T-helper 1 cell treated with Interleukin-12 subunit alpha and Interleukin-12 subunit beta and Interleukin-4 antibody, amounts not matched to agents 30 μg/mL and 1 μg/mL, for 36 hours (primary cell): Measurements from ENCODE around the gene NOS3.

Experiments used
- H3K27ac Mint-ChIP-seq: one replicate; pipeline ENCODE4 v1.8.0; 2021; ENCODE audit warnings: mild to moderate bottlenecking, mixed read lengths
- H3K27me3 Mint-ChIP-seq: one replicate; pipeline ENCODE4 v1.8.0; 2021; ENCODE audit warnings: low read depth, mixed read lengths
- H3K36me3 Mint-ChIP-seq: one replicate; pipeline ENCODE4 v1.8.0; 2021; ENCODE audit warnings: low read depth, mixed read lengths
- H3K4me1 Mint-ChIP-seq: one replicate; pipeline ENCODE4 v1.8.0; 2021; ENCODE audit warnings: low read depth, mixed read lengths
- H3K4me3 Mint-ChIP-seq: one replicate; pipeline ENCODE4 v1.8.0; 2021; ENCODE audit warnings: mild to moderate bottlenecking, moderate library complexity, mixed read lengths
- H3K9me3 Mint-ChIP-seq: one replicate; pipeline ENCODE4 v1.8.0; 2021; ENCODE audit warnings: mixed read lengths

Gene NOS3

GRCh38 chr7:150967349-150967748 lies 23.5 kb upstream of the NOS3 start:
- Mint-ChIP-seq H3K36me3 (no peaks in the 10 kb centered on the region), H3K4me3 (no peak overlapping the region), H3K9me3 (no peaks in the 10 kb centered on the region), H3K27ac (no peak overlapping the region), H3K4me1 (peaks cover 2% of the 10 kb centered on the region), H3K27me3 (peaks cover 17% of the 10 kb centered on the region)

DNA sequence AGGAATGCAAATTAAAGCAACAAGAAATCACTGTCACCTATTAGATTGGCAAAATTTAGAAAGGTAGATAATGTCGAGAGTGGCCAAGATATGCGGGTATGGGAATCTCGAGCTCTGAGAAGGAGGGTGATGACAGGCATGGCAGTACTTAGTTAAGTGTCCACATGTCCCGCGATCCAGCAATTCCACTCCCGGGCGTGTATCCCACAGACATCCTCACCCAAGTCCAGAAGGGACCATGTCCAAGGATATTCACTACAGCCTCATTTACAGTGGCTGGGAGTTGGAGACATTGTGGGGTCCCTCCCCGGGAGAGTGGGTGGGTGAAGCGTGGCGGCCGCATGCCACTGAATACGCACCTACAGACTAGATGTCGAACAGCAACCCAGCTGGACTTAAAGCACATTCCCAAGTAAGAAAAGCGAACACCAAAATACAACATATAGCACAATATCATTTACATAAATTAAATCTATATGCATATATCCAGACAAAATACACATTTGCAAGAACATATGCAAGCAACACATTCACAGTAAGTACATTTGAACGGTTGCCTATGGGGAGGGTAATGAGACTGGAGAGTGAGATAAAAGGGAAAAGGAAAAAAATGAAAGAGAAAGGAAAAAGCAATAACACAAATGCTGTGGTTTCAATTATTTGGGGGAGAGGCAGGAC lies 22.6 kb upstream of the NOS3 start:
- no peak overlapping the region for H3K27ac Mint-ChIP-seq
- H3K4me1 Mint-ChIP-seq: peaks cover 3% of the 10 kb centered on the region
- H3K4me3 Mint-ChIP-seq: no peak overlapping the region
- no peaks in the 10 kb centered on the region for H3K36me3 Mint-ChIP-seq
- H3K9me3 Mint-ChIP-seq: no peaks in the 10 kb centered on the region
- peaks cover 13% of the 10 kb centered on the region for H3K27me3 Mint-ChIP-seq

- Mint-ChIP-seq H3K9me3 (no peaks in the 10 kb centered on the region), H3K4me3 (no peak overlapping the region), H3K36me3 (no peaks in the 10 kb centered on the region), H3K27me3 (peaks cover 13% of the 10 kb centered on the region), H3K4me1 (peaks cover 5% of the 10 kb centered on the region), H3K27ac (no peak overlapping the region)
These were observed 22.0 kb upstream of the NOS3 start for GRCh38 chr7:150968734-150969372.

- H3K9me3 Mint-ChIP-seq: no peaks in the 10 kb centered on the region
- peaks cover 13% of the 10 kb centered on the region for H3K27me3 Mint-ChIP-seq
- H3K4me3 Mint-ChIP-seq: no peak overlapping the region
- peaks cover 8% of the 10 kb centered on the region for H3K4me1 Mint-ChIP-seq
- H3K36me3 Mint-ChIP-seq: no peaks in the 10 kb centered on the region
- no peak overlapping the region for H3K27ac Mint-ChIP-seq
These were observed 21.3 kb upstream of the NOS3 start for GRCh38 chr7:150969475-150969874.

DNA sequence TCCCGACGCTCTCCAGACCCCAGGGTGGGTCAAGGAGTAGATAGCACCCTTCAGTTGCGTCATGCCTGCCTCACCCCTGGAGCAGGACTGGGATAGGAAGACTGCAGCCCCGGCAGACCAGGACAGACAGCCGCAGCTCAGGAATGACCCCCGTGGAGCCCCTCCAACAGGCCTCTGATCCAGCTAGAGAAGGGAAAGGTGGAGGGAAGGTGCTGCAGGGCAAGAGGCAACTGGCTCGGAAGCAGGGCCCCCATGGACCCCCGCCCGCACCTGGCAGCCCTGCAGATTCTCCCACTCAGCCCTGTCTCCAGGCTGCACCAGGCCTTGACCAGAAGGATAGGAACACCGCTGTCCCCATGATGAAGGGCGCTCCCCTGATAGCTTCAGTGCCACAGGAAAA lies 20.4 kb upstream of the NOS3 start:
- no peak overlapping the region for H3K4me3 Mint-ChIP-seq
- peaks cover under 1% of the 10 kb centered on the region for H3K36me3 Mint-ChIP-seq
- no peak overlapping the region for H3K27ac Mint-ChIP-seq
- peaks cover 12% of the 10 kb centered on the region for H3K4me1 Mint-ChIP-seq
- no peaks in the 10 kb centered on the region for H3K9me3 Mint-ChIP-seq
- H3K27me3 Mint-ChIP-seq: peaks cover 15% of the 10 kb centered on the region

GRCh38 chr7:150971242-150972022 lies 19.4 kb upstream of the NOS3 start:
- peaks cover 2% of the 10 kb centered on the region for H3K36me3 Mint-ChIP-seq
- H3K27ac Mint-ChIP-seq: no peak overlapping the region
- H3K4me3 Mint-ChIP-seq: no peak overlapping the region
- peaks cover 17% of the 10 kb centered on the region for H3K4me1 Mint-ChIP-seq
- no peaks in the 10 kb centered on the region for H3K9me3 Mint-ChIP-seq
- H3K27me3 Mint-ChIP-seq: peaks cover 24% of the 10 kb centered on the region

DNA sequence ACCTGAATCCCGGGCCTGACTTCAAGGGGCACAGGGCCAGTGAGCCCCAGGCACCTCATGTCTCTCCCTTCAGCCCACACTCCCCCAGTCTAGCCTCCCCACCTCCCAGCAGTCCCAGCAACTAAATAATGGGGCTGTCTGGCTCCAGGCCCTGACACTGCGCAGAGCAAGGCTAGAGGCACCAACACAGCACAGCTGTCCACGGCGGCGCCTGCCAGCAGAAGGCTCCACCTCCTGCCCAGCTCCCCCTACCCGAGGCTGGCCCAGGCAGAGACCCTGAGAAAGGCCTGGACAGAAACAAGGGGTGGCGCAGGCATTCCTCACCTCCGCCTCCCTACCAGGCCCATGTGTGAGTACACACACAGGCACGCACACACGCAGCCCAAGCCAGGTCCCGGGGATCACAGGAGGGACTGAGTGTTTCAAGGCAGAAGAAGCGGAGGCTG lies 18.8 kb upstream of the NOS3 start:
- Mint-ChIP-seq H3K36me3 (peaks cover 5% of the 10 kb centered on the region), H3K9me3 (no peaks in the 10 kb centered on the region), H3K4me1 (peaks cover 19% of the 10 kb centered on the region), H3K27me3 (peaks cover 30% of the 10 kb centered on the region), H3K4me3 (no peak overlapping the region), H3K27ac (no peak overlapping the region)

GRCh38 chr7:150972741-150973140 lies 18.1 kb upstream of the NOS3 start:
- Mint-ChIP-seq H3K36me3 (peaks cover 5% of the 10 kb centered on the region), H3K4me3 (no peak overlapping the region), H3K4me1 (peaks cover 23% of the 10 kb centered on the region), H3K27ac (no peak overlapping the region), H3K9me3 (no peaks in the 10 kb centered on the region), H3K27me3 (peaks cover 29% of the 10 kb centered on the region)

GRCh38 chr7:150973571-150974451 lies 17.0 kb upstream of the NOS3 start:
- peak overlapping the region; percentile 59 for H3K27ac Mint-ChIP-seq
- peak overlapping the region; percentile 59 for H3K4me3 Mint-ChIP-seq
- H3K27me3 Mint-ChIP-seq: peaks cover 31% of the 10 kb centered on the region
- H3K36me3 Mint-ChIP-seq: peaks cover 5% of the 10 kb centered on the region
- no peaks in the 10 kb centered on the region for H3K9me3 Mint-ChIP-seq
- peaks cover 25% of the 10 kb centered on the region for H3K4me1 Mint-ChIP-seq

GRCh38 chr7:150974468-150975391 lies 16.1 kb upstream of the NOS3 start:
- peaks cover 5% of the 10 kb centered on the region for H3K36me3 Mint-ChIP-seq
- H3K27me3 Mint-ChIP-seq: peaks cover 38% of the 10 kb centered on the region
- H3K4me3 Mint-ChIP-seq: peak overlapping the region; percentile 79
- no peaks in the 10 kb centered on the region for H3K9me3 Mint-ChIP-seq
- H3K4me1 Mint-ChIP-seq: peaks cover 26% of the 10 kb centered on the region
- H3K27ac Mint-ChIP-seq: peak overlapping the region; percentile 59

DNA sequence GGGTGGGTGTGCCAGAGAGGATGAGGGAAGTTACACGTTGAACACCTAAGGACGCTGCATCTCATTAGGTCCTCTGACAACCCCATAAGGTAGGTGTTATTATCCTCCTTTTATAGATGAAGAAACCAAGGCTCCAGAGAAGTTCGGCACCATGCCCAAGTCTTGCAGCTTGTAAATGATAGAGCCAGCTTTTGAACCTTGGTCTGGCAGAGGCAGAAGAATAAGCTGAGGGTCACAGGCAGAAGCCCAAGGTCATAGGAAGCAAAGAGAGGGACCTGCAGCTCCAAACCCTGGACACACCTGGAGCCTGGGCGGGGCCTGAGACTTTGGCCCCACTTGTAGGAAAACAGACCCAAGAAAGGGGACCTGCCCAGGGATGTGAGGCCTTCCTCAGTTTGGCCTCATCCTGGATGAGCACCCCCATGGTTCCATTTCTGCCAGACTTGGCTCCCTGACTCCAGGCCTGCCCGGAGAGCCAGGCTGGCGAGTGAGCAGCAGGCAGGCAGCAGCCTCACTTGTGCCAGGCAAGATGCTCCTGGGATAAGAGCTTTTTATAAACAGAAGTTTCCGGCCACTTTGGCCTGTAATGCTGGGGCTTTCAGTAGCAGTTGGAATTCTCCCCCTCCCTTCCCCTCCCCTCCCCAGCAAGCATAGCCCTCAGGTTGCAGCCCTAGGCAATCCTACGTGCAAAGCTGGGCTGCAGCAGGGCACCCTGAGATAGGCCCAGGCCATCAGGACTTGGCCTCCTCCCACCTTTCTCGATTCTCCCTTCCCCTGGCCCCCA lies 15.1 kb upstream of the NOS3 start:
- H3K9me3 Mint-ChIP-seq: no peaks in the 10 kb centered on the region
- peaks cover 5% of the 10 kb centered on the region for H3K36me3 Mint-ChIP-seq
- peaks cover 48% of the 10 kb centered on the region for H3K27me3 Mint-ChIP-seq
- H3K4me1 Mint-ChIP-seq: peaks cover 26% of the 10 kb centered on the region
- H3K4me3 Mint-ChIP-seq: peak overlapping the region; percentile 73
- H3K27ac Mint-ChIP-seq: peak overlapping the region; percentile 57

- H3K9me3 Mint-ChIP-seq: no peaks in the 10 kb centered on the region
- H3K4me1 Mint-ChIP-seq: peaks cover 26% of the 10 kb centered on the region
- peak overlapping the region; percentile 84 for H3K4me3 Mint-ChIP-seq
- peaks cover 55% of the 10 kb centered on the region for H3K27me3 Mint-ChIP-seq
- peaks cover 5% of the 10 kb centered on the region for H3K36me3 Mint-ChIP-seq
- no peak overlapping the region for H3K27ac Mint-ChIP-seq
These were observed 14.1 kb upstream of the NOS3 start for GRCh38 chr7:150976529-150977381.
